GM12891 (cell line): ENCODE data around the gene SSBP4.

Experiments used
- POLR2A ChIP-seq: IDR thresholded peaks from 2 replicates; pipeline ENCODE4 v1.6.1; 2011; ENCODE audit warnings: low read depth, low read length, control low read depth
- POLR2AphosphoS5 ChIP-seq: IDR thresholded peaks from 2 replicates; pipeline ENCODE4 v1.6.1; 2011; ENCODE audit warnings: low read depth, low read length, control low read depth
- POU2F2 ChIP-seq: IDR thresholded peaks from 2 replicates; pipeline ENCODE4 v1.6.1; 2011; ENCODE audit warnings: low read depth, mild to moderate bottlenecking, control low read depth, low read length, moderate library complexity
- TAF1 ChIP-seq: IDR thresholded peaks from 2 replicates; pipeline ENCODE4 v1.6.1; 2011; ENCODE audit warnings: low read depth, low read length, control low read depth

DNA sequence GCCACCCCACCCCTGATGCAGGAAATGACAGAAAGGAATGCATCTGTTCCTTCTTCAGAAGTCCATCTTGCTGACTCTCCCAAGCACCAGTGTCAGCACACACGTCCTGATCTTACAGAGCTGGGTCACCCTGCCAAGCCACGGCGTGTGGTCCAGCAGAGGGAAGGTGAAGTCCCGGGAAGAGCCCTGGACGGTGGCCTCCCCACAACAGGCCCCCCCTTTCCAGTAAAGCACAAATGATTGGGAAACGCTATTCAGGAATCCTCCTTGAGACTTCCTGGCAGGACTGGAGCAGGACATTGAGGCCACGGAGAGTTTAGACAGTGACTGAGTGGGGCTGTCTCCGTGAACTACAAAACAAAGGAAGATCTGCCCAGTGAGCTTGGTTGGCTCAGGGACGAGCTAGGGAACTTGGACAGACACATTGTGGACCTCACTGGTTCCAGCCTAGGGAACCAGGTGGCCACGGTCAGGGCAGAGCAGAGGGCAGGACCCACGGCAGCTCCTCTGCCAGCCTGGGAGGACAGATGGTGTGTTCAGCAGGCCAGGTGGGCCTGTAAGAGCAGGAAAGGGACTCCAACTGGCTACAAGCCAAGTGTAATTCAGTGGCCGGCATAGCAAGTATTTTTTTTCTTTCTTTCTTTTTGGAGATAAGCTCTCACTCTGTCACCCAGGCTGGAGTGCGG lies 61.0 kb downstream of the SSBP4 start:
- TF ChIP-seq POLR2AphosphoS5 (no peak), TAF1 (no peak), POLR2A (no peak), POU2F2 (no peak)
